Lower leg skin (tissue), 4 donors: ENCODE measurements around the gene EDN3. TPM values are rescaled to one million over a fixed set of nuclear protein-coding genes. Genes with fewer than 3 reads are reported as not detected.

Source experiments
- DNase-seq, 2 donors: peaks; one replicate each; pipeline ENCODE4 v3.0.0-alpha.2; 2019; ENCODE audit warnings: low spot score in 2 of 2
- H3K4me3 ChIP-seq: fragments of 200-600 bp; sonication (generic); 2 replicates; pipeline ENCODE4 v1.5.1; 2017; ENCODE audit warnings: mild to moderate bottlenecking, low read depth; ENCODE audit not compliant: poor library complexity, severe bottlenecking
- CTCF ChIP-seq, 3 donors: fragments of 450-650 bp; IDR thresholded peaks; one replicate each; pipeline ENCODE4 v1.5.1; 2016; ENCODE audit warnings: antibody characterized with exemption in 3 of 3, mild to moderate bottlenecking in 3 of 3, moderate library complexity in 2 of 3
- POLR2A ChIP-seq, 2 donors: fragments of 450-650 bp; IDR thresholded peaks; one replicate each; pipeline ENCODE4 v1.6.1; 2016 to 2017; ENCODE audit warnings: antibody characterized with exemption in 2 of 2, mild to moderate bottlenecking in 1 of 2, moderate library complexity in 1 of 2
- WGBS, 2 donors: methylation state at CpG; one replicate each; pipeline ENCODE4 v1.1.5; 2018; 5-methylcytosine and 5-hydroxymethylcytosine counted together
- intact Hi-C: fragments of 100-400 bp; cut with DNase I; formaldehyde crosslinking; loops from one replicate; pipeline ENCODE4 v1.15.0; 2023; ENCODE audit warnings: low total_unique reads
- total RNA-seq, 4 donors: library from RNA; depleted of rRNA; stranded (reverse); fragments of >200 nt; gene quantifications; one replicate each; pipeline ENCODE4 v1.1.0, GENCODE V29; 2016

The EDN3 gene
- total RNA-seq, 4 donors from 2014 or later = 0.38 to 11.9 (median 1.0) TPM

DNA sequence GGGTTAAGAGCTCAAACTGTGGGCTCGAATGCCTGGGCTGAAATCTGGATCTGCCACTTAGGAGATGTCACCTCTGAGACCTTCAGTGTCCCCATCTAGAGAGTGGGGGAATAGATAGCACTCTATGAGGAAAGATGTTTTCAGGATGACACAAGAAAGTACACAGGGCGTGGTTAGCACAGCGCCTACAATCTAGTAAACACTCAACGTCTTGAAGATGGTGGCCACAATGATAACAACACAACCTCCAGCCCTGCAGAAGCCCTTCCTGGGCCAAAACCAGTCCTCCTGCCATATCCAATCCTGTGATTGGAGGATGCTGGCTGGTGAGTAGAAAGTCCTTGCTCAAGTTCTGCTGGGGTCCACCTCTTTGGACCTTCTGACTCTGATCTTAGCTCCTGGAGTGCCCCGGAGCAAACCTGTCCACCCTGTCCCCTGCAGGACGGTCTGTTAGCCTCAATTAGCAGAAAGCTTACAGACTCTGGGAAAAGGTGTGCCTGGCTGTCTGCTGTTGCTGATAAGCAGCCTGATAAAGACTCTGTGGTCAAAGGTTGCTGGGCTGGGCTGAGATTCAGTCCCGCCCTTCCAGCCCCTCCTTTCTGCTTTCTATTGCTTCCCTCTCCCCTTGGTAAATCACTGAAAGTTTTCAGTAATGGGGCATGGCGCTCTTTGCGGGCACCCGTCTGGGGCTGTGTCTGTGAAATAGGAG is 8.2 kb downstream of the EDN3 start:
- H3K4me3 ChIP-seq = no peak overlapping the region
- WGBS, 2 donors = 81 to 89% methylated on average over 9 to 10 of the region's 10 CpGs
- TF ChIP-seq CTCF (IDR thresholded peaks at IDR 0.05) = no peak
- DNase-seq = no peak
- intact Hi-C loops = no loop called here

- 75 to 84% methylated on average over 3 of the region's 3 CpGs for WGBS, 2 donors
- intact Hi-C loops = no loop called here
- no peak for TF ChIP-seq POLR2A (IDR thresholded peaks at IDR 0.05)
- no peak for TF ChIP-seq CTCF (IDR thresholded peaks at IDR 0.05)
- DNase-seq = no peak
- H3K4me3 ChIP-seq = no peak overlapping the region
Measured at GRCh38 chr20:59309218-59309617, 8.8 kb downstream of the EDN3 start.

- intact Hi-C loops = loop anchor here (10.0 kb wide), 1 partner anchor 60 kb away; no protein-coding TSS in a partner anchor
- TF ChIP-seq POLR2A (IDR thresholded peaks at IDR 0.05) (no peak), CTCF (IDR thresholded peaks at IDR 0.05) (no peak)
- 40 to 54% methylated on average over 2 of the region's 2 CpGs for WGBS, 2 donors
- no peak overlapping the region for H3K4me3 ChIP-seq
- DNase-seq = no peak
Measured at GRCh38 chr20:59314997-59315396, 14.6 kb downstream of the EDN3 start.

GRCh38 chr20:59316911-59317731 is 16.7 kb downstream of the EDN3 start:
- no peak for TF ChIP-seq CTCF (IDR thresholded peaks at IDR 0.05)
- no peak for TF ChIP-seq POLR2A (IDR thresholded peaks at IDR 0.05)
- no peak overlapping the region for H3K4me3 ChIP-seq
- DNase-seq = no peak
- intact Hi-C loops = loop anchor here (10.0 kb wide), 1 partner anchor 58 kb away; no protein-coding TSS in a partner anchor
- WGBS, 2 donors = 88 to 95% methylated on average over 13 of the region's 13 CpGs

DNA sequence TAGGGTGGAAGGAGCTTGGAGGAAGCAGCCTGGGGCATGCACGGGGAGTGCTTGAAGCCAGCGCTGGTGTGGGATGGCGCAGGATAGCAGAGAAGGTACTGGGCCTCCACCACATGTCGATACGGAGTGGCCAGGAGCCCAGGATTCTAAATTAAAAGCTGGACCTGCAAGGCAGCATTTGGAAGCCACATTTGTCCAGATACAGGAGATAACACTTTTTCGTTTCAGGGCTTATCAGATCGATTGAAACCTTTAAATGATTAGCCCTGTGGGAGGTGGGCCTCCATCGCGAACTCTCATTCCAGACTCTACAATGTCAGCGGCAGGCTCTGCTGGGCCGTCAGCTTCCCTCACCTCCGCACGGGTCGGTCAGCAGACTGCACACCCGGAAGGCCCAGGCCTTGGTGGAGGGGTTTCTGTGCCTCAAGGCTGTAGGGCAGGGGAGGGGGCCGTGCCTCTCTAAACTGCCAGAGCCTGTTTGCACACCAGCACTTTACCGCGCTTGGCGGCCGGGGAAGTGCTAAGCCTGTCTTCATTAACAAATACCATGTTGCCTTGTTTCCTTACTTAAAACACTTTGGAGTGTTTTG is 17.9 kb downstream of the EDN3 start:
- 86% methylated on average over 20 of the region's 20 CpGs for WGBS, 2 donors
- DNase-seq = no peak
- intact Hi-C loops = loop anchor here (10.0 kb wide), 1 partner anchor 57 kb away; no protein-coding TSS in a partner anchor
- no peak overlapping the region for H3K4me3 ChIP-seq
- TF ChIP-seq POLR2A (IDR thresholded peaks at IDR 0.05) = no peak
- no peak for TF ChIP-seq CTCF (IDR thresholded peaks at IDR 0.05)
